ENCODE results near the gene AHCYL2. TPM values are rescaled to one million over a fixed set of nuclear protein-coding genes. Genes with fewer than 3 reads are reported as not detected.

The AHCYL2 gene
- total and polyA plus RNA-seq, 2 of the 8 experiments (the other 6 are each of a cell fraction or from before 2014, with no cell fraction given): 20.7 to 25.4 TPM

GRCh38 chr7:129354428-129355157 lies 129.8 kb downstream of the AHCYL2 start (continued):
- no peak for TF ChIP-seq CHD7 (IDR thresholded peaks at IDR 0.05; ENCODE audit: insufficient replicate concordance, low read length)
- no peak for TF ChIP-seq HDAC2 (IDR thresholded peaks at IDR 0.05; ENCODE audit: borderline replicate concordance in 1 of 2, low read depth in 2 of 2, low read length in 2 of 2)
